Caco-2 (cell line): ENCODE measurements around the gene ABCA7. TPM values are rescaled to one million over a fixed set of nuclear protein-coding genes. Genes with fewer than 3 reads are reported as not detected.

Source experiments
- BruUV-seq: library from RNA; stranded (reverse); fragments of 400-500 nt; replicated peaks from 2 replicates; lab custom pipeline; 2021; lab: Mats Ljungman, UMichigan
- CTCF ChIA-PET: fragments of 300-600 bp; sonication (Branson Sonifier 250); formaldehyde crosslinking; loops from one replicate; lab custom pipeline; 2022; ENCODE audit warnings: antibody characterized with exemption; lab: Charles Lee
- POLR2A ChIA-PET: fragments of 300-600 bp; sonication (Branson Sonifier 250); formaldehyde crosslinking; loops from one replicate; lab custom pipeline; 2022; ENCODE audit warnings: antibody characterized with exemption; lab: Charles Lee
- DNase-seq, 2 experiments: peaks; one replicate each; pipeline versions ENCODE4 v3.0.0 to v3.0.0-alpha.2; 2020 to 2022
- H3K27me3 ChIP-seq: replicated peaks from 2 replicates; pipeline ENCODE4 v1.6.0; 2011; ENCODE audit warnings: low read length; ENCODE audit not compliant: control insufficient read depth, insufficient read depth
- H3K36me3 ChIP-seq: 2 replicates; pipeline ENCODE4 v1.5.1; 2011; ENCODE audit warnings: low read length; ENCODE audit not compliant: control insufficient read depth, insufficient read depth
- H3K4me1 ChIP-seq: fragments of 250-450 bp; sonication (Bioruptor Pico); 2 replicates; pipeline ENCODE4 v1.5.1; 2020; ENCODE audit warnings: mild to moderate bottlenecking
- H3K4me3 ChIP-seq: 2 replicates; pipeline ENCODE4 v1.5.1; 2011; ENCODE audit warnings: low read depth, mild to moderate bottlenecking, control low read depth, low read length
- H3K9me3 ChIP-seq: fragments of 250-450 bp; sonication (Bioruptor Pico); 2 replicates; pipeline ENCODE4 v1.5.1; 2020; ENCODE audit warnings: mild to moderate bottlenecking, moderate library complexity
- H3K27ac Mint-ChIP-seq: one replicate; pipeline ENCODE4 v1.8.0; 2022; ENCODE audit warnings: mixed read lengths; ENCODE audit not compliant: unreplicated experiment
- H3K27me3 Mint-ChIP-seq: one replicate; pipeline ENCODE4 v1.8.0; 2022; ENCODE audit warnings: mixed read lengths; ENCODE audit not compliant: insufficient read depth, unreplicated experiment
- H3K36me3 Mint-ChIP-seq: one replicate; pipeline ENCODE4 v1.8.0; 2022; ENCODE audit warnings: mild to moderate bottlenecking, mixed read lengths; ENCODE audit not compliant: insufficient read depth, unreplicated experiment
- H3K4me1 Mint-ChIP-seq: one replicate; pipeline ENCODE4 v1.8.0; 2022; ENCODE audit warnings: low read depth, mixed read lengths; ENCODE audit not compliant: unreplicated experiment
- H3K4me3 Mint-ChIP-seq: one replicate; pipeline ENCODE4 v1.8.0; 2022; ENCODE audit warnings: mild to moderate bottlenecking, moderate library complexity, mixed read lengths; ENCODE audit not compliant: unreplicated experiment
- H3K9me3 Mint-ChIP-seq: one replicate; pipeline ENCODE4 v1.8.0; 2022; ENCODE audit warnings: mixed read lengths; ENCODE audit not compliant: unreplicated experiment
- CTCF ChIP-seq, 2 experiments: fragments of 200-600 bp in 1 of 2; IDR thresholded peaks; 1 replicate in 1 of 2; 2 replicates in 1 of 2; pipeline versions ENCODE4 v1.5.1 to v1.8.0; 2011 to 2022; ENCODE audit warnings: antibody characterized with exemption in 1 of 2, control low read depth in 1 of 2, inconsistent platforms in 1 of 2, low read depth in 1 of 2, low read length in 1 of 2, mild to moderate bottlenecking in 1 of 2, moderate library complexity in 1 of 2; ENCODE audit not compliant: insufficient read depth in 1 of 2, severe bottlenecking in 1 of 2, unreplicated experiment in 1 of 2
- intact Hi-C: fragments of 100-400 bp; cut with micrococcal nuclease; formaldehyde crosslinking; loops from one replicate; pipeline ENCODE4 v1.10.0; 2022; ENCODE audit not compliant: unreplicated experiment
- total RNA-seq: library from RNA; stranded (reverse); gene quantifications from 2 replicates; pipeline ENCODE4 v1.2.3, GENCODE V29; 2022

The ABCA7 gene
- total RNA-seq, 1 experiment from 2014 or later = 45.9 TPM

DNA sequence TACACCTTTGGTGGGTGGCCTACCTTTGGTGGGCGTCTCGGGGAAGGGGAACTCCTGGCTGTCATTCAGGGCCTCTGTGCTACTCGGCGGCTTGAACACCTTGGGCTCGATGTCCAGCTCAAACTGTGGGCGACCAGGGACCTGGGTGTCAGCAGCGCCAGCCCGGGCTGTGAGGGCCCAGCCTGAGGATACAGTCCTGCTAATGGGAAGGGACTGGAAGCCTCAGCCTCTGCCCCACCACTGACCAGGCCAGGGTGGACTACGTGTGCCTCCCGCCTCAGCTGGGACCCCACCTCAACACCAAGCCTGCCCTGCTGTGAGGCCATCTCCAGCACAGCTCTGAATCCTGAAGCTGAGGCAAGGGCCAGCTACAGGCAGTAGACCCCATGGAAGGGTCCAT lies 26.7 kb upstream of the ABCA7 start:
- Histone ChIP-seq H3K4me3 (no peak overlapping the region), H3K27me3 (no peaks in the 10 kb centered on the region), H3K36me3 (no peaks in the 10 kb centered on the region; the same call in 1 of the 2 replicates), H3K4me1 (peaks cover 12% of the 10 kb centered on the region; the same call in 1 of the 2 replicates), H3K9me3 (no peaks in the 10 kb centered on the region)
- DNase-seq = no peak
- Mint-ChIP-seq H3K27me3 (no peaks in the 10 kb centered on the region), H3K36me3 (peaks cover 21% of the 10 kb centered on the region), H3K4me3 (no peak overlapping the region), H3K9me3 (no peaks in the 10 kb centered on the region), H3K27ac (no peak overlapping the region), H3K4me1 (no peaks in the 10 kb centered on the region)
- TF ChIP-seq CTCF (IDR thresholded peaks at IDR 0.05; ENCODE audit: insufficient read depth in 1 of 2, low read depth in 1 of 2, low read length in 1 of 2, severe bottlenecking in 1 of 2, unreplicated experiment in 1 of 2) = no peak
- ChIA-PET CTCF (no interaction called here), POLR2A (interaction anchor here (0.6 kb wide), 1 partner anchor 118 kb away, joined by 3 read pairs; no protein-coding TSS in a partner anchor)
- no TSS peak for BruUV-seq
- intact Hi-C loops = no loop called here

DNA sequence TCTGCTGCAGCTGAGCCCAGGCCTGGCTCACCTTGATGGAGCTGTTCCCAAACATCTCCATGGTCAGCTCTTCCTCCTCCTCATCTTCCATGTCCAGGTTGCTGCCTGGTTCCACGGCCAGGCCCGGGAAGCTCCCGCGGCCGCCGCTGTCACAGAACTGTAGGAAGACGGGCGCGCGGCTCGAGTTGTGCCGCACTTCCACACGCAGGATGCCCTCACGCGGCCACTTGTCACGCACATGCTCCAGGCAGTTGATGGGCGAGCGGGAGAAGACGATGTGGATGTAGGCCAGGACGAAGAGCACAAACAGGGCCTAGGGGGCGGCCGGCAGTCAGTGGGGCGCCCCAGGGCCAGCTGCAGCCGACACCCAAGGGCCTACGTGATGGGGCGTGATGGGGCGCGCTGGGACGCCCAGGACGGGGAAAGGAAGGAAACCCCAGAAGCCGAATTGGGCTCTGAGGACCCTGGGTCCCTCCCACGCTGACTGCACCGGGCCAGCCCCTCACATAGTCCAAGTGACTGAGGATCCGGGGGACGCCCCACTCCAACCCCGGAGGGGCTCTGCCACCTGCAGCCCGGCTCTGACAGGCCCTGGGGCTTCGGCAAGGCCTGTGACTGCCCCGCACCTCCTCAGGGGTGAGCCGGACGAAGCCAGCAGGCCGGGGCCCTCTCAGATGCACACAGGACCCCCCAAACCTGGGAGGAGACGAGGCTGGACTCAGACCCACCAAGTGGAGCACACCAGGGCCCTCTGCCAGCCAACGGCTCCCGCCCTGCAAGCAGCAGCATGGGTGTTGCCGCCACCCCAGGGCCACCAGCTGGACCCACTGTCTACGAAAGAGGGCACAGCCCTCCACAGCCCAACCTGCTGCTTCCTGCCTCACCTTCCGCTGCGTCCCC lies 25.5 kb upstream of the ABCA7 start:
- no peak overlapping the region for H3K4me3 ChIP-seq

More for the DNA sequence above, 25.5 kb upstream of the ABCA7 start:
- H3K4me3 Mint-ChIP-seq = no peak overlapping the region
- TF ChIP-seq CTCF (IDR thresholded peaks at IDR 0.05; ENCODE audit: insufficient read depth in 1 of 2, low read depth in 1 of 2, low read length in 1 of 2, severe bottlenecking in 1 of 2, unreplicated experiment in 1 of 2) = no peak
- H3K36me3 Mint-ChIP-seq = peaks cover 16% of the 10 kb centered on the region
- Histone ChIP-seq H3K9me3 (no peaks in the 10 kb centered on the region), H3K36me3 (no peaks in the 10 kb centered on the region; the same call in 1 of the 2 replicates), H3K27me3 (no peaks in the 10 kb centered on the region), H3K4me1 (peaks cover 18% of the 10 kb centered on the region)
- H3K27me3 Mint-ChIP-seq = no peaks in the 10 kb centered on the region
- POLR2A ChIA-PET = no interaction called here
- H3K4me1 Mint-ChIP-seq = no peaks in the 10 kb centered on the region
- no peak overlapping the region for H3K27ac Mint-ChIP-seq
- no peak for DNase-seq
- no peaks in the 10 kb centered on the region for H3K9me3 Mint-ChIP-seq
- intact Hi-C loops = no loop called here
- BruUV-seq = no TSS peak
- CTCF ChIA-PET = interaction anchor here (0.5 to 0.6 kb wide), 2 partner anchors 332 to 1305 kb away, joined by 3 read pairs; no protein-coding TSS in a partner anchor
